BJ (cell line): Measurements from ENCODE around the gene ERC1. TPM values are rescaled to one million over a fixed set of nuclear protein-coding genes. Genes with fewer than 3 reads are reported as not detected.
A peak's percentile ranks its signal among the peaks of the same experiment; 100 is the strongest.

Experiments used
- CTCF ChIA-PET: fragments of 350-600 bp; formaldehyde crosslinking; extraction: SDS; loops from one replicate; lab custom pipeline; 2021; ENCODE audit warnings: antibody characterized with exemption, inconsistent platforms; lab: Yijun Ruan, JAX
- POLR2A ChIA-PET: fragments of 300-600 bp; sonication (Branson Sonifier 250); formaldehyde crosslinking; extraction: SDS; loops from one replicate; lab custom pipeline; 2021; ENCODE audit warnings: antibody characterized with exemption; lab: Charles Lee
- DNase-seq: peaks from one replicate; pipeline ENCODE4 v3.0.0-alpha.2; 2011; ENCODE audit warnings: low read depth
- H3K27me3 ChIP-seq: 2 replicates; pipeline ENCODE4 v1.6.0; 2011; ENCODE audit warnings: low read length; ENCODE audit not compliant: control insufficient read depth, insufficient read depth
- H3K36me3 ChIP-seq: 2 replicates; pipeline ENCODE4 v1.5.1; 2011; ENCODE audit warnings: low read length; ENCODE audit not compliant: control insufficient read depth, insufficient read depth
- H3K4me3 ChIP-seq: 2 replicates; pipeline ENCODE4 v1.5.1; 2011; ENCODE audit warnings: low read depth, mild to moderate bottlenecking, control low read depth, low read length
- CTCF ChIP-seq: IDR thresholded peaks from 2 replicates; pipeline ENCODE4 v1.5.1; 2011; ENCODE audit warnings: low read depth, mild to moderate bottlenecking, control low read depth, inconsistent platforms, low read length, moderate library complexity; ENCODE audit not compliant: insufficient read depth
- polyA plus RNA-seq: library from polyadenylated mRNA; depleted of rRNA; stranded (reverse); fragments of >200 nt; gene quantifications from 2 replicates; pipeline ENCODE4 v1.2.3, GENCODE V29; 2011

Gene ERC1
- polyA plus RNA-seq, 1 experiment, result 14.5 TPM

GRCh38 chr12:1531153-1531653, 540.2 kb downstream of the ERC1 start:
- H3K27me3 ChIP-seq, result no peaks in the 10 kb centered on the region
- H3K4me3 ChIP-seq, result peak overlapping the region; percentile 78
- DNase-seq, result no peak
- H3K36me3 ChIP-seq, result peaks cover 1% of the 10 kb centered on the region; the same call in 1 of the 2 replicates
- ChIA-PET POLR2A (no interaction called here), CTCF (interaction anchor here (1.4 kb wide), 1 partner anchor 51 kb away, joined by 4 read pairs; no protein-coding TSS in a partner anchor)
- TF ChIP-seq CTCF, result no peak

GRCh38 chr12:1531654-1532374, 540.8 kb downstream of the ERC1 start:
- no peaks in the 10 kb centered on the region for H3K27me3 ChIP-seq
- peaks cover 1% of the 10 kb centered on the region; the same call in 1 of the 2 replicates for H3K36me3 ChIP-seq
- ChIA-PET CTCF (interaction anchor here (0.9 to 2.0 kb wide), 8 partner anchors 14 to 414 kb away, joined by 3 to 9 read pairs (median 4); no protein-coding TSS in a partner anchor), POLR2A (no interaction called here)
- H3K4me3 ChIP-seq, result peak overlapping the region; percentile 78
- DNase-seq, result no peak
- TF ChIP-seq CTCF, result no peak

- Histone ChIP-seq H3K36me3 (peaks cover 1% of the 10 kb centered on the region; the same call in 1 of the 2 replicates), H3K27me3 (no peaks in the 10 kb centered on the region), H3K4me3 (peak overlapping the region; percentile 78; the same call in 1 of the 2 replicates)
- ChIA-PET CTCF (interaction anchor here (0.7 to 2.0 kb wide), 12 partner anchors 9 to 414 kb away, joined by 3 to 9 read pairs (median 3); no protein-coding TSS in a partner anchor), POLR2A (no interaction called here)
- DNase-seq, result no peak
- peak; percentile 29; the same call in 1 of the 2 replicates for TF ChIP-seq CTCF
These were observed 541.5 kb downstream of the ERC1 start for GRCh38 chr12:1532375-1533165.

DNA sequence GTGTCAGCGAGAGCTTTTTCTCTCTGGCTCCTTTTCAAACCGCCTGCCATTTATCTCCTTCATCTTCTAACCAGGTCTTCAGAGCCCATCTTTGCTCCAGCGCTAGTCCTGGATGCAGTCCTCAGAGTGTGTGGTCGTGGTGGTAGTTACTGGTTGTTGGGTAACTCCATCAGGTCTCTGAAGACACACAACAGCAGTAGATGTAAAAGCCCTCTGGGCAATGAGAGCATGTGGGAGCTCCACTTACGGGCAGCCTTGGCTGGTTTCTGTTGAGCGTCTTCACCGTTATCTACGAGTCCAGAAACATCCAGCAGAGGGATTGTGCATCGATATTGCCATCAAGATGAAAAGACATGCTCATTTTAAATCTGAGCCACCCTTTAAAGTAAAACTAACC, 542.2 kb downstream of the ERC1 start:
- peaks cover 1% of the 10 kb centered on the region; the same call in 1 of the 2 replicates for H3K36me3 ChIP-seq
- ChIA-PET POLR2A (no interaction called here), CTCF (interaction anchor here (0.6 to 2.0 kb wide), 11 partner anchors 9 to 415 kb away, joined by 3 to 9 read pairs (median 3); no protein-coding TSS in a partner anchor)
- H3K27me3 ChIP-seq, result no peaks in the 10 kb centered on the region
- peak overlapping the region; percentile 4; the same call in 1 of the 2 replicates for H3K4me3 ChIP-seq
- no peak for DNase-seq
- TF ChIP-seq CTCF, result peak; percentile 9; the same call in 1 of the 2 replicates
